Nephron (organoid): ENCODE measurements around the gene SDK2.

Source experiments
- H3K27ac Mint-ChIP-seq, 3 experiments: 2 replicates each; pipeline ENCODE4 v1.8.0; 2020; ENCODE audit warnings: mixed read lengths in 3 of 3, mild to moderate bottlenecking in 2 of 3, moderate library complexity in 1 of 3
- H3K27me3 Mint-ChIP-seq: 2 replicates; pipeline ENCODE4 v1.8.0; 2021; ENCODE audit warnings: low read depth, mild to moderate bottlenecking, moderate library complexity, mixed read lengths
- H3K36me3 Mint-ChIP-seq: 2 replicates; pipeline ENCODE4 v1.8.0; 2020; ENCODE audit warnings: low read depth, mixed read lengths
- H3K4me1 Mint-ChIP-seq: 2 replicates; pipeline ENCODE4 v1.8.0; 2020; ENCODE audit warnings: mixed read lengths
- H3K4me3 Mint-ChIP-seq, 3 experiments: 2 replicates each; pipeline ENCODE4 v1.8.0; 2020; ENCODE audit warnings: mild to moderate bottlenecking in 3 of 3, mixed read lengths in 3 of 3, moderate library complexity in 2 of 3
- H3K9me3 Mint-ChIP-seq: 2 replicates; pipeline ENCODE4 v1.8.0; 2020; ENCODE audit warnings: mixed read lengths
- CTCF ChIP-seq, 3 experiments: fragments of 200-600 bp; sonication (generic); IDR thresholded peaks; one replicate each; pipeline ENCODE4 v1.5.0; 2021; ENCODE audit warnings: antibody characterized with exemption in 3 of 3; ENCODE audit not compliant: unreplicated experiment in 3 of 3

The SDK2 gene

DNA sequence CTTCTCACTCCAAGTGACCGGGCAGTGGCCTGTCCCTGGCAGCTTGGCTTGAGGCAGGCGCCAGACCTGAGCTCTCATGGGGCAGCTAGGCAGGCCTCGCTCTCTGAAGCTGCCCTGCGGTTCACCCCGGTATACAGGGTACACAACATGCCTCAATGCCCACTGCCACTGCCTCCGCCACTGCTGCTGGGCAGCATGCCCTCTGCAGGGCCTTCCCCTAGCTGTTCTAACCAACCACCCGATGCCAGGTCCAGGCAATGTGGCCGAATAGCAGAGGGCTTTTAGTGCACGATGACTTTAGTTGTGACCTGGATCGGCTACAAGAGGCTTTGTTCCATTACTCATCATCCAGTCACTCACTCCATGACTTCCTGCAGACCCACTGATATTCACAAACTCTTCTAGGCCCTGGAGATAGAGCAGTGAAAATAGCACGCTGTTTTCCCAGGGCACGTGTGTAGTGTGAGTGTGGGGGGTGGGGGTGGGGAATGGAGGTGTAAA, 352.2 kb downstream of the SDK2 start:
- H3K36me3 Mint-ChIP-seq: peaks cover 14% of the 10 kb centered on the region
- TF ChIP-seq CTCF (IDR thresholded peaks at IDR 0.05; ENCODE audit: unreplicated experiment in 3 of 3): no peak
- peak overlapping the region in 2 of 3 experiments; percentile 73 to 75 for H3K27ac Mint-ChIP-seq
- H3K27me3 Mint-ChIP-seq: no peaks in the 10 kb centered on the region
- H3K4me1 Mint-ChIP-seq: peaks cover 59% of the 10 kb centered on the region
- no peak overlapping the region for H3K4me3 Mint-ChIP-seq
- H3K9me3 Mint-ChIP-seq: no peaks in the 10 kb centered on the region

DNA sequence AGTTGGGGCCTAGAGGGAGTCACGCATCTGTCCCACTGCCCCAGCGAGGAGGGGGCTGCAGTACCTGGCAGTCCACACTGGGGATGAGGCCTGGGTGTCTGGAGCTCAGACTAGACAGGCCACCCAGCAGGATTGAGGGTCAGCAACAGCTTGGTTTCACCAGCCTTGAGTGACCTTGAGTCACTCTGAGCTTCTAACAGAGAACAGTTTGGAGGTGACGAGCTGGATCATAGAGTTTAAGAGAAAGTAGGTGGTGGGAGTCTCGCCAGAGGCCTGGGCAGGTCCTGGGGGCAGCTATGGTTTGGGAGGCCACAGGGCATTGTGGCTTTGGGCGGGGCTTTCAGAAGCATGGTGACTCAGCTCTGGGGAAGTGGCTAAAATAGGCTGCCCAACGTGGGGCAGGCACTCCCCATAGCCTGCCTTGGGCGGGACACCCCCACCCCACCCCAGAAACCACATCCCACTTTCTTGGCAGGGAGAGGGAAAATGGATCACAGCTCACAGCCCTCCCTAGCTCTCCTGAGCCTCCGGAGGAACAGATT, 352.9 kb downstream of the SDK2 start:
- no peak for TF ChIP-seq CTCF (IDR thresholded peaks at IDR 0.05; ENCODE audit: unreplicated experiment in 3 of 3)
- Mint-ChIP-seq H3K4me3 (no peak overlapping the region), H3K36me3 (peaks cover 18% of the 10 kb centered on the region), H3K27ac (peak overlapping the region; percentile 37 to 73 (median 64)), H3K27me3 (no peaks in the 10 kb centered on the region), H3K9me3 (no peaks in the 10 kb centered on the region), H3K4me1 (peaks cover 66% of the 10 kb centered on the region)

- TF ChIP-seq CTCF (IDR thresholded peaks at IDR 0.05; ENCODE audit: unreplicated experiment in 3 of 3): no peak
- H3K27ac Mint-ChIP-seq: peak overlapping the region; percentile 37 to 73 (median 64)
- no peaks in the 10 kb centered on the region for H3K9me3 Mint-ChIP-seq
- H3K4me1 Mint-ChIP-seq: peaks cover 69% of the 10 kb centered on the region
- H3K27me3 Mint-ChIP-seq: no peaks in the 10 kb centered on the region
- no peak overlapping the region for H3K4me3 Mint-ChIP-seq
- H3K36me3 Mint-ChIP-seq: peaks cover 23% of the 10 kb centered on the region
Measured at GRCh38 chr17:73290399-73291259, 353.6 kb downstream of the SDK2 start.

DNA sequence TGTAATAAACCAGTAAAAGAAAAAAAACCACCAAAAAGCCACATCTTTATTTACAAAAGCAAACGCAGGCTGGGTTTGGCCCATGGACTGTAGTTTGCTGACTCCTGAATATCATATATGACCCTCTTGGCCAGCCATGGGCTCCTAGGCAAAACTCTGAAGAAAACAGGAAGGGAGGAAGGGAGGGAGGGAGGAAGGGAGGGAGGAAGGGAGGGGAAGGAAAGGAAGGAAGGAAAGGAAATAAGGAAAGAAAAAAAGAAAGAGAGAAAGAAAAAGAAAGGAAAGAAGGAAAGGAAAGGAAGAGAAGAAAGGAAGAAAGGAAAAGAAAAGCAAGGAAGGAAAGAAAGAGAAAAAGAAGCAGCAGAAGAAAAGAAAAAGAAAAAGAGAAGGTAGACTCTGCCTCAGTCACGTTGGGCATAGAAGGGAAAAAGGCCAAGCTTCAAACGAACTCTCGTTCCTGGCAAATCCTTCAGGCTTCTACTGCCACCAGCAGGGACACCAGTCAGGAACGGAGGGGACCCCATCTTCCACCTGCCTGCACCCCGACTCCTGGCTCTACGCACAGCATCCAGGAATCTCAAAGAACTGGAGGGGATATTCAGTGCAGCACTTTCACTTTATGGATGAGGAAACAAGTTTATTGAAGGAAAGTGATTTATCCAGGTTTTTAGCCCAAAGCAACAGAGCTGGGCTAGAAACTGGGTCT, 354.5 kb downstream of the SDK2 start:
- H3K27me3 Mint-ChIP-seq: no peaks in the 10 kb centered on the region
- TF ChIP-seq CTCF (IDR thresholded peaks at IDR 0.05; ENCODE audit: unreplicated experiment in 3 of 3): no peak
- peak overlapping the region in 2 of 3 experiments; percentile 17 to 67 for H3K27ac Mint-ChIP-seq
- H3K4me3 Mint-ChIP-seq: no peak overlapping the region
- H3K36me3 Mint-ChIP-seq: peaks cover 23% of the 10 kb centered on the region
- peaks cover 71% of the 10 kb centered on the region for H3K4me1 Mint-ChIP-seq
- no peaks in the 10 kb centered on the region for H3K9me3 Mint-ChIP-seq

GRCh38 chr17:73288534-73289302, 355.5 kb downstream of the SDK2 start:
- TF ChIP-seq CTCF (IDR thresholded peaks at IDR 0.05; ENCODE audit: unreplicated experiment in 3 of 3): no peak
- peak overlapping the region in 2 of 3 experiments; percentile 17 to 67 for H3K27ac Mint-ChIP-seq

More at GRCh38 chr17:73288534-73289302, 355.5 kb downstream of the SDK2 start:
- Mint-ChIP-seq H3K36me3 (peaks cover 31% of the 10 kb centered on the region), H3K9me3 (no peaks in the 10 kb centered on the region), H3K4me1 (peaks cover 76% of the 10 kb centered on the region), H3K4me3 (no peak overlapping the region), H3K27me3 (no peaks in the 10 kb centered on the region)
